SU-DHL-6 (cell line): ENCODE measurements around the gene IGSF6.

Experiments
- CTCF ChIP-seq: fragments of 200-600 bp; sonication (generic); IDR thresholded peaks from one replicate; pipeline ENCODE4 v1.5.1; 2017; ENCODE audit warnings: antibody characterized with exemption, mild to moderate bottlenecking, low read length, moderate library complexity; ENCODE audit not compliant: insufficient read depth, poor library complexity, severe bottlenecking
- EZH2phosphoT487 ChIP-seq: fragments of 200-600 bp; sonication (generic), shearing (Covaris generic); conservative IDR thresholded peaks from 2 replicates; pipeline ENCODE4 v1.6.1; 2018; ENCODE audit warnings: mild to moderate bottlenecking, antibody characterized with exemption, low read length, moderate library complexity, mixed read lengths

- TF ChIP-seq CTCF, result no peak
- TF ChIP-seq EZH2phosphoT487, result no peak
Measured at GRCh38 chr16:21694609-21695008, 42.2 kb upstream of the IGSF6 start.
